GM18498 (cell line): Measurements from ENCODE around the gene RPL18.
A peak's percentile ranks its signal among the peaks of the same experiment; 100 is the strongest.
"Not testable (repeated sequence)": the region's sequence is repeated elsewhere in the genome, so short reads cannot be mapped to it uniquely, and the experiment has no call there.

ENCODE experiments used
- ATAC-seq: cut with Tn5 transposase; IDR thresholded peaks from one replicate; pipeline ENCODE4 v1.9.1; 2021; ENCODE audit warnings: mild to moderate bottlenecking, moderate library complexity; ENCODE audit not compliant: unreplicated experiment

The RPL18 gene

GRCh38 chr19:48618916-48619691 is at the start of gene RPL18, which contains the start of gene SPHK2:
Gene RPL18, minus strand, starts transcription at chr19:48619178. Its CDS starts 35 bp downstream, at chr19:48619143.
Gene SPHK2, plus strand, starts transcription at chr19:48619506. Its CDS starts 1,009 bp downstream, at chr19:48620515.
- ATAC-seq, result peak; percentile 82

GRCh38 chr19:48668761-48669160 is 49.8 kb upstream of the RPL18 start:
- no peak for ATAC-seq

- no peak for ATAC-seq
Measured at GRCh38 chr19:48668332-48668731, 49.4 kb upstream of the RPL18 start.

- ATAC-seq, result no peak
Measured at GRCh38 chr19:48665786-48666185, 46.8 kb upstream of the RPL18 start.

- no peak for ATAC-seq
Measured at GRCh38 chr19:48664476-48664875, 45.5 kb upstream of the RPL18 start.

- no peak for ATAC-seq
Measured at GRCh38 chr19:48663667-48664066, 44.7 kb upstream of the RPL18 start.

- ATAC-seq, result no peak
Measured at GRCh38 chr19:48661711-48662090, 42.7 kb upstream of the RPL18 start.

- peak; percentile 93 for ATAC-seq
Measured at GRCh38 chr19:48660852-48661710, 42.1 kb upstream of the RPL18 start.

GRCh38 chr19:48659768-48660167 is 40.8 kb upstream of the RPL18 start:
- ATAC-seq, result no peak

GRCh38 chr19:48658483-48658882 is 39.5 kb upstream of the RPL18 start:
- ATAC-seq, result no peak

- ATAC-seq, result not testable (repeated sequence)
Measured at GRCh38 chr19:48657828-48658227, 38.9 kb upstream of the RPL18 start.

- no peak for ATAC-seq
Measured at GRCh38 chr19:48656840-48657474, 38.0 kb upstream of the RPL18 start.

GRCh38 chr19:48654299-48655059 is 35.5 kb upstream of the RPL18 start:
- ATAC-seq, result no peak

GRCh38 chr19:48651683-48652048 is 32.7 kb upstream of the RPL18 start:
- no peak for ATAC-seq

GRCh38 chr19:48650974-48651682 is 32.1 kb upstream of the RPL18 start:
- ATAC-seq, result no peak

GRCh38 chr19:48648134-48648533 is 29.2 kb upstream of the RPL18 start:
- no peak for ATAC-seq

GRCh38 chr19:48646722-48647216 is 27.8 kb upstream of the RPL18 start:
- no peak for ATAC-seq

GRCh38 chr19:48646001-48646721 is 27.2 kb upstream of the RPL18 start, which contains the start of gene CA11:
Gene CA11, minus strand, starts transcription at chr19:48646187. Its CDS starts 555 bp downstream, at chr19:48645632.
- peak; percentile 76 for ATAC-seq

GRCh38 chr19:48645620-48646000 is 26.6 kb upstream of the RPL18 start:
- ATAC-seq, result no peak
